Epidermal melanocyte (primary cell): ENCODE measurements around the gene SLC6A17.

Experiments used
- DNase-seq: peaks from one replicate; pipeline ENCODE4 v3.0.0; 2011; ENCODE audit warnings: low spot score; ENCODE audit not compliant: insufficient read length

SLC6A17 gene

GRCh38 chr1:110173466-110174105 lies 23.3 kb downstream of the SLC6A17 start:
- DNase-seq, result no peak

GRCh38 chr1:110174961-110175360 lies 24.7 kb downstream of the SLC6A17 start:
- no peak for DNase-seq

GRCh38 chr1:110176299-110176956 lies 26.1 kb downstream of the SLC6A17 start:
- DNase-seq, result no peak

- DNase-seq, result peak; percentile 60
These were observed 27.5 kb downstream of the SLC6A17 start for GRCh38 chr1:110177775-110178174.

GRCh38 chr1:110183642-110184167 lies 33.4 kb downstream of the SLC6A17 start:
- no peak for DNase-seq

- DNase-seq, result no peak
These were observed 34.2 kb downstream of the SLC6A17 start for GRCh38 chr1:110184446-110184845.

GRCh38 chr1:110185181-110185580 lies 34.9 kb downstream of the SLC6A17 start:
- no peak for DNase-seq

- DNase-seq, result no peak
These were observed 36.3 kb downstream of the SLC6A17 start for GRCh38 chr1:110186558-110186957.

- peak; percentile 81 for DNase-seq
These were observed 37.0 kb downstream of the SLC6A17 start for GRCh38 chr1:110187139-110187890.

- peak; percentile 52 for DNase-seq
These were observed 37.8 kb downstream of the SLC6A17 start for GRCh38 chr1:110188035-110188618.

GRCh38 chr1:110189181-110189580 lies 38.9 kb downstream of the SLC6A17 start:
- no peak for DNase-seq

GRCh38 chr1:110190282-110190929 lies 40.1 kb downstream of the SLC6A17 start:
- no peak for DNase-seq

- DNase-seq, result no peak
These were observed 42.2 kb downstream of the SLC6A17 start for GRCh38 chr1:110192541-110192940.

GRCh38 chr1:110195196-110195595 lies 44.9 kb downstream of the SLC6A17 start:
- DNase-seq, result no peak

GRCh38 chr1:110196917-110197765 lies 46.8 kb downstream of the SLC6A17 start:
- DNase-seq, result peak; percentile 75

- DNase-seq, result no peak
These were observed 47.8 kb downstream of the SLC6A17 start for GRCh38 chr1:110197905-110198629.

- DNase-seq, result no peak
These were observed 48.5 kb downstream of the SLC6A17 start for GRCh38 chr1:110198746-110199145.

- DNase-seq, result no peak
These were observed 49.9 kb downstream of the SLC6A17 start for GRCh38 chr1:110200190-110200589.

- DNase-seq, result no peak
These were observed 50.4 kb downstream of the SLC6A17 start for GRCh38 chr1:110200666-110201065.
